GM19043 (cell line): ENCODE data around the gene HPS4.
"Not testable (repeated sequence)": the region's sequence is repeated elsewhere in the genome, so short reads cannot be mapped to it uniquely, and the experiment has no call there.

Source experiments
- ATAC-seq: cut with Tn5 transposase; IDR thresholded peaks from one replicate; pipeline ENCODE4 v1.9.1; 2021; ENCODE audit warnings: low read depth; ENCODE audit not compliant: unreplicated experiment

HPS4 gene

DNA sequence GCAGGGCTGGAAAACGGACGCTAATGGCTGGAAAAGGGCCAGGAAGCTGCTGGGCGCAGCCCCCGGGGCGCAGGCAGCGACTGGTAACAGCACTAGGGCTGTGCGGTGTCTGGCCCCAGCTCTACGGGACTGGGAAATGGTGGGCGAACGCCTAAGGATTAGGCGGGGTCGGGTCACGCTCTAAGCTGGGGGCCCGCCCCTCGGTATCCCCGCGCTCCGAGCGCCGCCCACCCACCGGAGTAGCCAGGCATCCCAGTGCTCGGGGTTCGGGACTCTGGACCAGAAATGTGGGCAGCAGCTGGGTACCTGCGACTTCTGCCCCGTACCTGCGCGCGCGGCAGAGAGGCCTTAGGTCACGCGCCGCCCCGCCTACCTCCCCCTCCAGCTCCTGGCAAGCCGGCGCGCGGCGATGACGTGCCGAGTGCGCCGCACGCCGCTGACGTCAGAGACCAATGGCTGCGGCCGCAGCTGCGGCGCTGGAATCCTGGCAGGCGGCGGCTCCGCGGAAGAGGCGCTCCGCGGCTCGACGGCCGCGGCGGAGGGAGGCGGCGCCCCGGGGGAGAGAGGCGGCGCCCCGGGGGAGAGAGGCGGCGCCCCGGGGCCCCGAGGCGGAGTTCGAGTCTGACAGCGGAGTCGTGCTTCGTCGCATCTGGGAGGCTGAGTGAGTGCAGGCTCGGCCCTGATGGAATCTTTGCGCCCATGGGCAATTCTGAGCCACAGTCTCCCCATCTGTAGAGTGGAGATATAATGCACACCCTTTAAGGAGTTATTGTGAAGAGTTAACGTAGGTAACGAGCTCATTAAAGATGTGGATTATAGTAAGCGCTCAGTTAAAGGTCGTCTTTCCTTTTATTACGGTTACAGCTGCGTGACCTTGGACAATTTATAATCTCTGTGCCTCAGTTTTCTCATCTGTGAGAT is at the start of gene HPS4, which contains the start of gene SRRD:
Gene HPS4 (minus strand): TSS at position 345 of the 921 bp plus-strand sequence. CDS start 2,021 bp downstream, outside the sequence.
Gene SRRD (plus strand): TSS at position 439 of the 921 bp plus-strand sequence. CDS start 14 bp downstream, at position 453.
- ATAC-seq, result no peak

GRCh38 chr22:26529345-26529744 is 45.8 kb upstream of the HPS4 start:
- no peak for ATAC-seq

- ATAC-seq, result not testable (repeated sequence)
These were observed 44.9 kb upstream of the HPS4 start for GRCh38 chr22:26528518-26528917.

DNA sequence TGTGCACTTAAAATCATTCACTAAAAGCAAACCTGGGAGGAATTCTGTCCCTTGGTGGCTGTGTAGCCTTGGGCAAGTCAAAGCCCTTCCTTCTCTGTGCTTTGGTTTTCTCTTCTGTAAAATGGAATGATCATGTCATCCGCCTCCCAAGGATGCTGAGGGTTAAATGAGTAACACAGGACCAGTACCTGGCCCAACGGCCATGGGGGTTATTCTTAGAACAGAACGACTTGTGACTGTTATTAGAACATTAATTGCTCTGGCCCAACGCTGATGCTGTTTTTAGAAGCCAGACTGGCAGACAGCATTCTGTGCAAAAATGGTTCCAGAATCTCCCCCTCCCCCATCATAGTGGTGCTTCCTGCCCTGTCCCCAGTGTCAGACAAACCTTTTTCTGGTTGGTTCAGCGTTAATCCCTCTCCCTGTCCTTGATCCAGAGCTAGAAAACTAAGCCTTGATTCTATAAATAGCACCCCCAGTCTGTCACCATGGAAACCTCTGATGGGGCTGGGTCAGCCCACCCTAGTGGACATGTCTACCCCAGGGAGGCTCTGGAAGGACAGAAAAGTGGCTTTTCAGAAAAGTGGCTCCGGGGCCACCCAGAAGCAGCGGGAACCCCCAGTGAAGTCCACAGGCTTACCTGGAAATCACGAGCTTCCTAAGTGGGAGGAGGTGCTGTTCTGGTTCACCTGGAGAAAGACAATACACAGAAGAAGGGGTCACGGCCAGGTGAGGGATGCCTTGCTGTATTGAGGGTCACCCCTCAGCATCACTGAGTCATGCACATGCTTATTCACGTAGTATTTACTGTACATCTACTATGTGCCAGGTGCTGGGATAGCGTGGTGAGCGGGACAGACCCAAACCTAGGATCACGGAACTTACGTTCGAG is 44.2 kb upstream of the HPS4 start:
- no peak for ATAC-seq

DNA sequence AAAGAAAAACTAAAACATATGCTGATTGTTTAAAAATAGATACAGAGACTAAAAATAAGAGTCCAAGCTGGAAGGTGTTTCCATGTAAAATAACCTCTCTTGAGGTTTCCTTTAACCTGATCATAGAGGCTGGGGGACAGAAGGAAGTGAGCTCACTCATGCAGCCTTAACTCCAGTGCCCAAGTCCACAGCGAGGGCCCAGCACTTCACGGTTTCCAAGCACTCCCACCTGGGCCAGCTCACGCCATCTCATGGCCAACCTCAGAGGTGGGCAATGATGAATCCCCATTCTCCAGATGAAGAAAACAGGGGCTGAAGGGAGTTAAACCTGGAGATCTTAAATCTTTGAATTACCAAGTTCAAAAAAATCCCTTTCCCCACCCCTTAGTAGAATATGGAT is 43.6 kb upstream of the HPS4 start:
- ATAC-seq, result no peak

GRCh38 chr22:26525946-26526564 is 42.5 kb upstream of the HPS4 start:
- ATAC-seq, result no peak

DNA sequence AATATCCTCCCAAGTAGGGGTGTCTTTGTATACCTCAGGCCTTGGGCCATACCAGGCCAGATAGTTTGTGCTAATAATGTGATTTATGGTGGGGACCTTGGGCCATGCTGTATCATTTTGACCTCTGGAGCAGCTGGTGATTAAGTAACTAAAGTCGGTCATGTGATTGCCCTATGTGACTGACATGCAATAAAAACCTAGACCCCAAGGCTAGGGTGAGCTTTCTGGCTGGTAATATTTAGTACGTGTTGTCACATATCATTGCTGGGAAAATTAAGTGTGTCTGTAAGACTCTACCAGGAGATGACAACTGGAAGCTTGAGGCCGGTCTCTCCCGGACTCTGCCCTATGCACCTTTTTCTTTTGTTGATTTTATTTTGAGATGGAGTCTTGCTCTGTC is 41.3 kb upstream of the HPS4 start:
- ATAC-seq, result no peak

DNA sequence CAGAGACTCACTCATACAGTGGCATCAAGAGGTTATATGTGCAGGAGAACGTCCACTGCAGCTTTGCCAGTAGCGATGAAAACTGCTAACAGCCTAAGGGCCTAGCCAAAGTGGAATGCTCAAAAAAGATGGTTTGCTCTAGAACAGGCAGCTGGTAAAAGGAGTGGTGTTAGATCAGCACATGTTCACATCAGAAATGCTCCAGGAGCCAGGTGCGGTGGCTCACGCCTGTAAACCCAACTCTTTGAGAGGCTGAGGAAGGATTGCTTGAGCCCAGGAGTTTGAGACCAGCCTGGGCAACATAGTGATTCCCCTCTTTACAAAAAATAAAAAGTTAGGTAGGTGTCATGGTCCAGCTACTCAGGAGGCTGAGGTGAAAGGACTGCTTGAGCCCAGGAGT is 39.0 kb upstream of the HPS4 start:
- ATAC-seq, result no peak

- no peak for ATAC-seq
These were observed 38.4 kb upstream of the HPS4 start for GRCh38 chr22:26522012-26522411.

DNA sequence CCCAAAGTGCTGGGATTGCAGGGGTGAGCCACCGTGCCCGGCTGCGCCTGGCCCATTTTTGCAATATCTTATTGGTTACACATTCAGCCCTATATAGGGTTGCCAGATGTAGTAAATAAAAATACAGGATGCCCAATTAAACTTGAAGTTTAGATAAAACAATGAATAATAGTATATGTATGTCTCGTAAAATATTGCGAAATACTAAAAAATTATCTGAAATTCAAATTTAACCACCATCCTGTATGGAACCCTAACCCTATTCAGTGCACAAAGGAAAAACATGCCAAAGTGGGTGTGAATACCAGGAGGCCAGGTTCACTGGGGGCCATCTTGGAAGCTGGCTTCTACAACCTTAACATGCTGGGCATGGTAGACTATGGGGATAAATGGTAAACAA is 33.8 kb upstream of the HPS4 start:
- ATAC-seq, result no peak

DNA sequence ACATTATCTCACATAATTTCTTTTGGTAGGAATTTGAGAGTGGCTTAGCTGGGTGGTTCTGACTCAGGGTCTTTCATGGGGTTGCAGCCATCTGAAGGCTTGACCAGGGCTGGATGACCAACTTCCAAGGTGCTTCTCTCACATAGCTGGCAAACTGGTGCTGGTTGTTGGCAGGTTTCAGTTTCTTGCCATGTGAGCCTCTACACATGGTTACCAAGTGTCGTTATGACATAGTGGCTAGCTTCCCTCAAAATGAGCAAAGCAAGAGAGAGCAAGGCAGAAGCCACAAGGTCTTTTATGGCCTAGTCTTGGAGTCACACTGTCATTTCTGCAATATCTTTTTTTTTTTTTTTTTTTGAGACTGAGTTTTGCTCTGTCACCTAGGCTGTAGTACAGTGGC is 32.9 kb upstream of the HPS4 start:
- ATAC-seq, result no peak

DNA sequence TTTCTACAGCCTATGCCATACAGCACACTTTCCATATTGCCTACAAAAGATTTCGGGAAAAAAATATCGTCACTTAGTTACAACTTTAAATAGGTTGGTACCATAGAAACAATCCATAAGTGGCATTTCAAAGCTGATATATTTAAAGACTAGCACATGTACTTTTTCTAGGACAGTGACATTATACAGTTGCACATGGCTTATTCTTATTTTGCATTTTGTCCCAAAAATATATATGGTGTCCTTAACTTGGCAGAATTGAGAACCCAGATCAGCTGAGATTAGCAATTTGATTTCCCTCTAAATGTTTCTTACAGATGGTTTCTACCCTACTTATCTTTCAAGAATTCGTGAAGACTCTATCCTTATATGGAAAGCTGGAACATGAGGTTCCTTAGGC is 32.3 kb upstream of the HPS4 start:
- no peak for ATAC-seq

GRCh38 chr22:26514419-26515161 is 31.0 kb upstream of the HPS4 start:
- no peak for ATAC-seq

- no peak for ATAC-seq
These were observed 30.3 kb upstream of the HPS4 start for GRCh38 chr22:26513838-26514237.

DNA sequence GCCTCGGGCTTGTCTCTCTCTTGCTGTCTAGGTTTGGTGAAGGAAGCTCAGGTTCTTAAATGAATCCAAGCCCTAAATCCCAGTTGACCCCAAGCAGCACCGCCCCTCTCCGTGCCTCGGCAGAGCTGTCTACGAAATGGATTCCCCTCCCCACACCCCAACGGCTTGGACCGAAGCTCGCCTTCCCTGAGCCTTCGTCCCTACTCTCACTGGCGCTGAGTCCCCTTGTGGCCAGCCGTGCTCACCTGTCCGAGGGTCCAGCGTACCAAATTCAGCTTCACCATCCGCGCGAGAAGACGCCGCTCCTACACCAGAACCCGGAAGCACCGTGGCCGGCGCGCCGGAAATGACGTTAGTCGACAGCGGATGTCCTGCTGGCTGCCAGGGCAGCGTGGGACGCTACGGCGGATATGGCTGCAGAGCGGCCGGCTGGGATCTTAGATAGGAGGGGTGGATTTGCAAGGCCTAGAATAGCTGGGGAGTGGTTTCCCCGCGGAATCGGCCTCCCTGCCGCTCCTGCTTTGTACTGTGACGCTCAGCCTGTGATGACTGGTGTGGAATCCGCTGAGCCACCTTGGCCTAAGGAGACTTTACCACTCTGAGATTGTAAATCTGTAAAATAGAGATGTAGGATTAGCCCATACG is 28.7 kb upstream of the HPS4 start, which contains the start of gene TFIP11:
Gene TFIP11 (minus strand): TSS at position 325 of the 645 bp plus-strand sequence. CDS start 2,201 bp downstream, outside the sequence.
- peak; percentile 88 for ATAC-seq

GRCh38 chr22:26508148-26508547 is 24.6 kb upstream of the HPS4 start:
- no peak for ATAC-seq

DNA sequence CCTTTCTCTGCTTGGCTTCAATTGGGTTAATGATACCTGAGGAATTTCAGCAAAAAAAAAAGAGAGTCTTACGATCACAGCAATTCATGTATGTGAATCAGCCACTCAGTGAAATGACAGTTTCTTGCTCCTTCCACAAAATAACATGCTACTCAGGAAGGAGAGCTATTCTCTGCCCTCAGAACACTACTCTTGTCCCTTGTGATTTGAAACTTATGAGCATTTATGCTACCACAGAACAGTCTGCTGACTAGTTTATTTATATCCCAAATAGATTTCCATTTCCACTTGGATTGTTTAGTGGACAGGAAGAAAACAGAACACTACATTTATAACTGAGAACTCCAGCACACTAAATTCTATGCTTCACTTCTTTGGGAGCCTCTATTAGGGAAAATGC is 20.2 kb upstream of the HPS4 start:
- ATAC-seq, result no peak

DNA sequence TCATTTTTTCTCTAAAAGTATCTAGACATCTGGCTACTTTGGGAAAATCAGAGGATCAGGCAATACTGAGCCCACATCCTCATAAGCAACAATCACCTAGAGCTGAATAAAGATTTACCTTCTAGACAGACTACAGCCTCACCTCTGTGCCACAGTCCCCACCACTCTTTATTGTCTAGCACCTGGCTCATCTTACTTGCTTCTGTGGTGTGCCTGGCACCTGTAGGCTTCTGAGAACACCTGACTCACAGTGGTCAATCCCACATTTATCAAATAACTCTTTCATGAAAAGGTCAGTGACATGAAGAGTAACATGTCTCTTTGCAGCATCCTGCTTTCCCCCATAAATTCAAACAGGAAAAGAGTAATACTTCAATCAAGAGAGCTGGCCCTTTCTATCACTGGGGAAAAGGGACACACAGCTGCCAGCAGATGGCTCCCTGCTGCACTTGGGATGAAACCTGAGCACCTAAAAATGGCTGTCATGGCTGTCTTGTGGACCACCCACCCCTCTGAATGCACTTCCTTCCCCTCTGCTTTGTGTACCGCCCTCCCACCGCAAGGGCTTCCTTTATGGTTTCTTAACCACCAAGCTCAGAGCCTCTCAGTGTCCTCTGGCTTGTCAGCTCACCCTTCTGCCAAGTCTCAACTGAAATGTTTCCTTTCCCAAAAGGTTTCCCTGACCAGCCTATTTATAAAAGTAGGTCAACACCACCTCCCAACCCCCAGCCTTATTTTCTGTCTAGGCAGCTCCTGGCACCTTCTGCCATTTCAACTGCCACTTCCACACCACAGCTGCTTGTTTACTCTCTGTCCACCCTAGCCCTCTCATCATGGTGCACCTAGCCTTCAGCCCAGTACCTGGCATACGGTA is 19.3 kb upstream of the HPS4 start:
- no peak for ATAC-seq

- no peak for ATAC-seq
These were observed 18.4 kb upstream of the HPS4 start for GRCh38 chr22:26501996-26502395.
